ENCODE measurements around the gene POLRMT.

Gene POLRMT

GRCh38 chr19:581399-582111 is 51.8 kb downstream of the POLRMT start:
- in situ Hi-C loops (cut with MboI; ENCODE audit: low sequenced_read_pairs) = no loop called here

- in situ Hi-C loops (cut with MboI; ENCODE audit: low sequenced_read_pairs) = no loop called here
Observed at GRCh38 chr19:580274-580835, 53.0 kb downstream of the POLRMT start.

- in situ Hi-C loops (cut with MboI; ENCODE audit: low sequenced_read_pairs) = no loop called here
Observed at GRCh38 chr19:579842-580155, 53.5 kb downstream of the POLRMT start.

GRCh38 chr19:579111-579841 is 54.1 kb downstream of the POLRMT start:
- in situ Hi-C loops (cut with MboI; ENCODE audit: low sequenced_read_pairs) = no loop called here

- in situ Hi-C loops (cut with MboI; ENCODE audit: low sequenced_read_pairs) = no loop called here
Observed at GRCh38 chr19:577439-578392, 55.6 kb downstream of the POLRMT start.

GRCh38 chr19:576768-577438 is 56.4 kb downstream of the POLRMT start:
- in situ Hi-C loops (cut with MboI; ENCODE audit: low sequenced_read_pairs) = no loop called here

- in situ Hi-C loops (cut with MboI; ENCODE audit: low sequenced_read_pairs) = no loop called here
Observed at GRCh38 chr19:575527-576506, 57.5 kb downstream of the POLRMT start.

- in situ Hi-C loops (cut with MboI; ENCODE audit: low sequenced_read_pairs) = no loop called here
Observed at GRCh38 chr19:574658-575526, 58.4 kb downstream of the POLRMT start.

GRCh38 chr19:573519-573825 is 59.9 kb downstream of the POLRMT start:
- in situ Hi-C loops (cut with MboI; ENCODE audit: low sequenced_read_pairs) = no loop called here

- in situ Hi-C loops (cut with MboI; ENCODE audit: low sequenced_read_pairs) = no loop called here
Observed at GRCh38 chr19:572743-573518, 60.4 kb downstream of the POLRMT start.

GRCh38 chr19:572140-572742 is 61.1 kb downstream of the POLRMT start, which contains the start of gene BSG:
TSS of gene BSG (plus strand) at chr19:572596. CDS start at chr19:572635, 39 bp downstream.
- in situ Hi-C loops (cut with MboI; ENCODE audit: low sequenced_read_pairs) = no loop called here

- in situ Hi-C loops (cut with MboI; ENCODE audit: low sequenced_read_pairs) = no loop called here
Observed at GRCh38 chr19:571566-571974, 61.8 kb downstream of the POLRMT start.

GRCh38 chr19:570937-571565 is 62.3 kb downstream of the POLRMT start:
- in situ Hi-C loops (cut with MboI; ENCODE audit: low sequenced_read_pairs) = no loop called here

GRCh38 chr19:570251-570686 is 63.1 kb downstream of the POLRMT start:
- in situ Hi-C loops (cut with MboI; ENCODE audit: low sequenced_read_pairs) = no loop called here

GRCh38 chr19:567296-567900 is 65.9 kb downstream of the POLRMT start:
- in situ Hi-C loops (cut with MboI; ENCODE audit: low sequenced_read_pairs) = no loop called here
